ENCODE data around the gene CORO6.

DNA sequence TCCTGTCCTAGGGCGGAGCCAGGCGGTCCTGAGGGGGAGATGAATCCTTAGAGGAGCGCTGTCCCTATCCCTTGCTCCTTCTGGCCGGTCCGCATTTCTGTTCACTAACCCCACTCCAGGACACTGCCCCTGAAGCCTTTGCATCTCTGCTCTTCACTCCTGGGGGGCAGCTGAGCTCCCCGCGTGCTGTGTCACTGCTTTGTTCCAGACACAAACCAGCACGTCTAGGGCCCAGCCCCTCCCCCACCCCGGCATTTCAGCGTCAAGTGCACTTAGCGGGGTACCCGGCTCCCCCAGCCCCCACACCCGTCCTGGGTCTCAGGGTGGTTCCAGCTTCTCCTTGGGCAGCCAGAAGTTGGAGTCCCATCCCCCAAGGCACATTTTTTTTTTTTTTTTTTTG is 8.9 kb downstream of the CORO6 start:
- TF ChIP-seq CTCF (IDR thresholded peaks at IDR 0.05) (no peak), POLR2A (IDR thresholded peaks at IDR 0.05) (no peak)
